Fibroblast of skin of abdomen (primary cell): ENCODE data around the gene EXOSC1.
"Not testable (repeated sequence)": the region's sequence is repeated elsewhere in the genome, so short reads cannot be mapped to it uniquely, and the experiment has no call there.

ENCODE experiments used
- DNase-seq: peaks from one replicate; pipeline ENCODE4 v3.0.0-alpha.2; 2013

The EXOSC1 gene

GRCh38 chr10:97407952-97408248 lies 37.9 kb downstream of the EXOSC1 start:
- DNase-seq = no peak

- peak; percentile 68 for DNase-seq
Observed at GRCh38 chr10:97407211-97407951, 38.4 kb downstream of the EXOSC1 start.

- not testable (repeated sequence) for DNase-seq
Observed at GRCh38 chr10:97406483-97406882, 39.3 kb downstream of the EXOSC1 start.

GRCh38 chr10:97406064-97406463 lies 39.7 kb downstream of the EXOSC1 start:
- no peak for DNase-seq

- no peak for DNase-seq
Observed at GRCh38 chr10:97404044-97404443, 41.8 kb downstream of the EXOSC1 start.

GRCh38 chr10:97401455-97401919 lies 44.3 kb downstream of the EXOSC1 start:
- DNase-seq = no peak

GRCh38 chr10:97400665-97401454 lies 44.9 kb downstream of the EXOSC1 start, which contains the start of gene RRP12:
RRP12 (minus strand) TSS chr10:97401340; CDS start chr10:97401231, 109 bp downstream.
- DNase-seq = peak; percentile 99

GRCh38 chr10:97399843-97400545 lies 45.8 kb downstream of the EXOSC1 start:
- peak; percentile 43 for DNase-seq

- DNase-seq = no peak
Observed at GRCh38 chr10:97396056-97396455, 49.8 kb downstream of the EXOSC1 start.

GRCh38 chr10:97393034-97393573 lies 52.7 kb downstream of the EXOSC1 start:
- no peak for DNase-seq

- no peak for DNase-seq
Observed at GRCh38 chr10:97390091-97390490, 55.7 kb downstream of the EXOSC1 start.

- no peak for DNase-seq
Observed at GRCh38 chr10:97388152-97388551, 57.7 kb downstream of the EXOSC1 start.
